Fibroblast of lung (primary cell): Measurements from ENCODE around the gene NKX3-2.

Experiments
- CTCF ChIP-seq, 2 donors: IDR thresholded peaks in 1 of 2; conservative IDR thresholded peaks in 1 of 2; 1 replicate in 1 of 2; 2 replicates in 1 of 2; pipeline ENCODE4 v1.5.1; 2011 to 2012; ENCODE audit warnings: low read length in 2 of 2, control low read depth in 1 of 2, inconsistent platforms in 1 of 2, low read depth in 1 of 2, mild to moderate bottlenecking in 1 of 2
- EZH2 ChIP-seq: IDR thresholded peaks from 2 replicates; pipeline ENCODE4 v1.5.1; 2012; ENCODE audit warnings: low read length, control low read depth, mild to moderate bottlenecking; ENCODE audit errors: missing control alignments

GRCh38 chr4:13584481-13584880 lies 40.2 kb upstream of the NKX3-2 start:
- TF ChIP-seq CTCF (conservative IDR thresholded peaks at IDR 0.05 in 1 of 2, IDR thresholded peaks at IDR 0.05 in 1 of 2; ENCODE audit: low read depth in 1 of 2, low read length in 2 of 2) (no peak), EZH2 (no peak)
